NCI-H345 treated with DMSO at 0.1 percent for 48 hours (cell line): ENCODE data around the gene ASMTL.
"Not testable (repeated sequence)": the region's sequence is repeated elsewhere in the genome, so short reads cannot be mapped to it uniquely, and the experiment has no call there.

ENCODE experiments used
- DNase-seq: peaks from one replicate; lab custom pipeline; 2025; ENCODE audit not compliant: unreplicated experiment; lab: John Stamatoyannopoulos, UW

Gene ASMTL

GRCh38 chrX:1452516-1453394 is at the start of gene ASMTL:
TSS of gene ASMTL (minus strand) at chrX:1452909. CDS start at chrX:1452840, 69 bp downstream.
- no peak for DNase-seq

- DNase-seq, result no peak
Observed at GRCh38 chrX:1502241-1502640, 49.5 kb upstream of the ASMTL start.

- DNase-seq, result no peak
Observed at GRCh38 chrX:1500701-1501624, 48.3 kb upstream of the ASMTL start.

- no peak for DNase-seq
Observed at GRCh38 chrX:1496076-1496475, 43.4 kb upstream of the ASMTL start.

GRCh38 chrX:1493877-1494510 is 41.3 kb upstream of the ASMTL start:
- DNase-seq, result no peak

- DNase-seq, result no peak
Observed at GRCh38 chrX:1493412-1493811, 40.7 kb upstream of the ASMTL start.

- DNase-seq, result no peak
Observed at GRCh38 chrX:1492421-1493012, 39.8 kb upstream of the ASMTL start.

GRCh38 chrX:1491851-1492349 is 39.2 kb upstream of the ASMTL start:
- DNase-seq, result no peak

- not testable (repeated sequence) for DNase-seq
Observed at GRCh38 chrX:1491248-1491647, 38.5 kb upstream of the ASMTL start.

GRCh38 chrX:1490723-1491122 is 38.0 kb upstream of the ASMTL start:
- not testable (repeated sequence) for DNase-seq

- not testable (repeated sequence) for DNase-seq
Observed at GRCh38 chrX:1489354-1489753, 36.6 kb upstream of the ASMTL start.

GRCh38 chrX:1488745-1489144 is 36.0 kb upstream of the ASMTL start:
- DNase-seq, result no peak

GRCh38 chrX:1488141-1488540 is 35.4 kb upstream of the ASMTL start:
- DNase-seq, result no peak

GRCh38 chrX:1487401-1487800 is 34.7 kb upstream of the ASMTL start:
- DNase-seq, result no peak

GRCh38 chrX:1486749-1487361 is 34.1 kb upstream of the ASMTL start:
- DNase-seq, result no peak

GRCh38 chrX:1486177-1486576 is 33.5 kb upstream of the ASMTL start:
- no peak for DNase-seq

- DNase-seq, result no peak
Observed at GRCh38 chrX:1485033-1485432, 32.3 kb upstream of the ASMTL start.

GRCh38 chrX:1484638-1485019 is 31.9 kb upstream of the ASMTL start:
- DNase-seq, result no peak

- no peak for DNase-seq
Observed at GRCh38 chrX:1483843-1484637, 31.3 kb upstream of the ASMTL start.

GRCh38 chrX:1482530-1482928 is 29.8 kb upstream of the ASMTL start:
- DNase-seq, result not testable (repeated sequence)
